Kidney capillary endothelial cell (primary cell): ENCODE measurements around the gene TBC1D4.

Source experiments
- DNase-seq: peaks from one replicate; pipeline ENCODE4 v3.0.0-alpha.2; 2018; ENCODE audit warnings: low spot score

TBC1D4 gene, protein sequence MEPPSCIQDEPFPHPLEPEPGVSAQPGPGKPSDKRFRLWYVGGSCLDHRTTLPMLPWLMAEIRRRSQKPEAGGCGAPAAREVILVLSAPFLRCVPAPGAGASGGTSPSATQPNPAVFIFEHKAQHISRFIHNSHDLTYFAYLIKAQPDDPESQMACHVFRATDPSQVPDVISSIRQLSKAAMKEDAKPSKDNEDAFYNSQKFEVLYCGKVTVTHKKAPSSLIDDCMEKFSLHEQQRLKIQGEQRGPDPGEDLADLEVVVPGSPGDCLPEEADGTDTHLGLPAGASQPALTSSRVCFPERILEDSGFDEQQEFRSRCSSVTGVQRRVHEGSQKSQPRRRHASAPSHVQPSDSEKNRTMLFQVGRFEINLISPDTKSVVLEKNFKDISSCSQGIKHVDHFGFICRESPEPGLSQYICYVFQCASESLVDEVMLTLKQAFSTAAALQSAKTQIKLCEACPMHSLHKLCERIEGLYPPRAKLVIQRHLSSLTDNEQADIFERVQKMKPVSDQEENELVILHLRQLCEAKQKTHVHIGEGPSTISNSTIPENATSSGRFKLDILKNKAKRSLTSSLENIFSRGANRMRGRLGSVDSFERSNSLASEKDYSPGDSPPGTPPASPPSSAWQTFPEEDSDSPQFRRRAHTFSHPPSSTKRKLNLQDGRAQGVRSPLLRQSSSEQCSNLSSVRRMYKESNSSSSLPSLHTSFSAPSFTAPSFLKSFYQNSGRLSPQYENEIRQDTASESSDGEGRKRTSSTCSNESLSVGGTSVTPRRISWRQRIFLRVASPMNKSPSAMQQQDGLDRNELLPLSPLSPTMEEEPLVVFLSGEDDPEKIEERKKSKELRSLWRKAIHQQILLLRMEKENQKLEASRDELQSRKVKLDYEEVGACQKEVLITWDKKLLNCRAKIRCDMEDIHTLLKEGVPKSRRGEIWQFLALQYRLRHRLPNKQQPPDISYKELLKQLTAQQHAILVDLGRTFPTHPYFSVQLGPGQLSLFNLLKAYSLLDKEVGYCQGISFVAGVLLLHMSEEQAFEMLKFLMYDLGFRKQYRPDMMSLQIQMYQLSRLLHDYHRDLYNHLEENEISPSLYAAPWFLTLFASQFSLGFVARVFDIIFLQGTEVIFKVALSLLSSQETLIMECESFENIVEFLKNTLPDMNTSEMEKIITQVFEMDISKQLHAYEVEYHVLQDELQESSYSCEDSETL (N-terminal part only)

DNA sequence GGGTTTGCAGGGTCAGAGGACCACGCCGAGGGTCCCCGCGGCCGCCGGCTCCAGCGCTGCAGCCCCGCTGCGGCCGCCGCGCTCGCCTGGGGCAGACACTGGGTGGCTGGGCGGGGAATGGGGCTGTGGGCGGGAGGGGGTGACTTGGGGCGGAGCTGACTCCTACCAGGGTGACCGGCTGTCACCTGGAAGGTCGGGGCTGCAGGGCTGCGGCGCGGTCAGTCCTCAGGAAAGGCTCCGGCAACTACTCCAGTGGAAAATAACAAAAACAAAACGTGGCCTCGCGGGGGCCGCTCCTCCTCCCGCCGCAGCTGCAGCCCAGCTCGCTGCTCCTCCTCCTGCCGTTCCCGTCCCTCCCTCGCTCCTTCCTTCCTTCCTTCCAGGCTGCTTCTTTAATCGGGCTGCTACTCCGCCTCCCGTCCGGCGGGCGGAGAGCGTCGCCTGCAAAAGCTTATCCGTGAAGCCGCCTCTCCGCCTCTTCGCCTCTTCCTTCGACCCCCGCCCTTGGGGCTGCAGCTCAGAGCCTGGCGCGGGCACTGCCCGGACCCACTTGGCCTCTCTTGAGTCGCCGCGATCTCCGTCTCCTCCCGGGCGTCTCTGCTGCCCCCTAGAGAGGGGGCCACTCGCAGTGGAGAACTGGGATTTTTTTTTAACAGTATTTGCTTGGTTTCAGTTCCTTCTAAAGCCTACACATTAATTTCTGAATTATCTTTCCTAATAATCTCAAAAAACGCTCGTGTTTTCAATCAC lies at the start of gene TBC1D4:
TSS of gene TBC1D4 (minus strand) at position 100 of the 750 bp plus-strand sequence. CDS start 402 bp downstream, outside the sequence.
- DNase-seq = peak; percentile 79

- DNase-seq = no peak
Measured at GRCh38 chr13:75530549-75530961, 48.6 kb upstream of the TBC1D4 start.

DNA sequence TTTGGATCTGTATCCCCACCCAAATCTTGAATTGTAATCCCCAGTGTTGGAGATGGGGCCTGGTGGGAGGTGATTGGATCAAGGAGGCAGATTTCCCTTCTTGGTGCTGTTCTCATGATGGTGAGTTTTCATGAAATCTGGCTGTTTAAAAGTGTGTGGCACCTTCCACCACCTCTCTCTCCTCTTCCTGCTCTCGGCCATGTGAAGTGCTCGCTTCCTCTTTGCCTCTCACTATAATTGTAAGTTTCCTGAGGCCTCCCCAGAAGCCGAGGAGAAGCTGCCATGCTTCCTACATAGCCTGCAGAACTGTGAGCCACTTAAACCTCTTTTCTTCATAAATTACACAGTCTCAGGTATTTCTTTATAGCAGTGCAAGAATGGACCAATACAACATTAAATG lies 40.0 kb upstream of the TBC1D4 start:
- no peak for DNase-seq

DNA sequence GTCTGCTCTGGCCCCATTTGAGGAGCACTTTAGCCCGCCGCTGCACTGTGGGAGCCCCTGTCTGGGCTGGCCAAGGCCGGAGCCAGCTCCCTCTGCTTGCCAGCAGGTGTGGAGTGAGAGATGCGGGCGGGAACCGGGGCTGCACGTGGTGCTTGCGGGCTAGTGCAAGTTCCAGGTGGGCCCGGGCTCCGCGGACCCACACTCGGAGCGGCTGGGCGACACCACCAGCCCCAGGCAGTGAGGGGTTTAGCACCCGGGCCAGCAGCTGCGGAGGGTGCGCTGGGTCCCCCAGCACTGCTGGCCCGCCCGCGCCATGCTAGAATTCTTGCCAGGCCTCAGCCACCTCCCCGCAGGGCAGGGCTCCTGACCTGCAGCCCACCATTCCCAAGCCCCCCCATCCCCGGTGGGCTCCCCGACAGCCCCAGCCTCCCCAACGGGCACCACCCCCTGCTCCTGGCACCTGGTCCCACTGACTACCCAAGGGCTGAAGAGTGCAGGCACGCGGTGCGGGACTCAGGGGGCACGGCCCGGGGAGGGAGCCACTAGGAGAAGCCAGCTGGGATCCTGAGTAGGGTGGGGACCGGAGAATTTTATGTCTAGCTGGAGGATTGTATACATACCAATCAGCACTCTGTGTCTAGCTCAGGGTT lies 36.6 kb upstream of the TBC1D4 start:
- no peak for DNase-seq

- DNase-seq = no peak
Measured at GRCh38 chr13:75514080-75514995, 32.4 kb upstream of the TBC1D4 start.

DNA sequence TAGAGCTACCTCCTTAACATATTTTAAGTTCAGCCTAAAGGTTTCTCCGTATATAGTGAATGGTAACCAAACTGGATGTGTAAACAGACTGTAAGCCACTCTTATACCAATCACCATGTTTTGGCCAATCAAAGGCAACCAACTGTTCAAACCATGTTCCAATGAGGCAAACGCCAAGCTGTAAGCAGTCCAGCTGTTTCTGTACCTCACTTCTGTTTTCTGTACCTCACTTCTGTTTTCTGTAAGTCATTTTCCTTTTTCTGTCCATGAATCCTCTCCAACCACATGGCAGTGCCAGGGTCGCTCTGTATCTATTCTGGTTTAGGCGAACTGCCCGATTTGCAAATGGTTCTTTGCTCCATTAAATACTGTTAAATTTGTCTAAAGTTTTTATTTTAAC lies 31.3 kb upstream of the TBC1D4 start:
- no peak for DNase-seq

- no peak for DNase-seq
Measured at GRCh38 chr13:75512253-75512652, 30.3 kb upstream of the TBC1D4 start.

DNA sequence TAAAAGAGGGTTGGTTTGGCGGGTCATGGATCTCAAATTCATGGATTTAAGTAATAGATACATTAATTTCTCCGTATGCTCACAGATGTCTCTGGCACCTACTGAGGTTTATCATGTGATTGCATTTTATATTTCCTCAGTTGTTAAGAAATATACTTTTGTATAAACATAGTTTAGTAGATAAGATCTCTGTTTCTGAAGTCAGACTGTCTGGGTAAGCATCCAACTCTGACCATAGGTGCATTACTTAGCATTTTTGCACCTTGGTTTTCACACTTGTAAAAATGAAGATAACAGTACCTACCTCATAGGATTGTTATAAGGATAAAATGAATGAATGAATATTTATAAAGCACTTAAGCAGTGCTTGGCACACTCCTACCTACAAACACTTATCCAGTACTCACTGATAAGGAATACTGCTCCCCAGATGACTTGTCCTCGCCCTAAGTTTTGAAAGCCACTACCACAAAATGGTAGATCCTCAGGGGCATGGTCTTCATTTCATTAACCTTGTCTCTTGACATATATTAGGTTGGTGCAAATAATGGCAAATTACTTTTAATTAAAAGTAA lies 29.2 kb upstream of the TBC1D4 start:
- no peak for DNase-seq

- DNase-seq = no peak
Measured at GRCh38 chr13:75508002-75508548, 26.1 kb upstream of the TBC1D4 start.

DNA sequence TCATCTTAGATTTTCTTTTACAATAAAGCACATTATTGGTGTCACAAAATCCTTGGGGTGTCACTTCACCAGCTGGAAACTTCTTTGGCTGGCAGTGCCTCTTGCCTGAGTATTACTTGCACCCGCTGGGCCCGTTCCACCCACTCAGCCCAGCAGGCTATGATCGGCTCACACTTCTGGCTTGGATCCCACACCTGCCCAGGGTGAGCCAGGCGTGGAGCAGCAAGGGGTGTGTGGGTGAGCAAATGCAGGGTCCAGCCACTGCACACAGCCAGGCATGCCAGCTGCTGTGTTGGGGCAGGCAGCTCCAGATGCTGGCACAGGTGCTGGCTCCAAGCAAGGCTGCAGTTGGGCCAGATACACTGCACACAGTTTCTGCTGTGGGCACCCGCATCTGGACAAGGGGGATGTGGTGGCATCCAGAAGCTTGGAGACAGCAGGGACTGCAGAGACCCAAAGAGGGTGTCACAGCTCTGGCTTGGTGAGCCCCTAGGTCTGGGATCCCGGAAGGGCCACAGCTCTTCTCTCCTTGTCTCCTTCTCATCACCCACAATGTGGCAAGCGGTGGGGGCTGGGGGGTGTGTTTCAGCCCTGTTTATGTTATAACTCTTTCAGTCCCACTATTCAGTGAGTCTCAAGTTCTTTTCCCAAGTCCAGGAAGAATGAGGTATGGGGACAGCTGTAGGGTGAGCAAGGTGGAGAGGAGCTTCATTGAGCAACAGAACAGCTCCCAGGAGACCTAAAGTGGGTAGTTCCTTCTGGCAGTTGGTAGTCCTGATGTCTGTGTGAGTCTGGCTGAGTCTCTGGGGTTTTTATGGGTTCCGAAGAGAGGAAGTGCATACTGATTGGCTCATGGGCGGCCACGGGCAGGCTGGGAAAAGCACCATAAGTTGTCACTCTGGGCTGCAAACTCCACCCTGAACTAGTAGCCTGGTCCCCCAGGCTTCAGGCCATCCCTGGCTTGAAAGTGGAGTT lies 25.3 kb upstream of the TBC1D4 start:
- no peak for DNase-seq

DNA sequence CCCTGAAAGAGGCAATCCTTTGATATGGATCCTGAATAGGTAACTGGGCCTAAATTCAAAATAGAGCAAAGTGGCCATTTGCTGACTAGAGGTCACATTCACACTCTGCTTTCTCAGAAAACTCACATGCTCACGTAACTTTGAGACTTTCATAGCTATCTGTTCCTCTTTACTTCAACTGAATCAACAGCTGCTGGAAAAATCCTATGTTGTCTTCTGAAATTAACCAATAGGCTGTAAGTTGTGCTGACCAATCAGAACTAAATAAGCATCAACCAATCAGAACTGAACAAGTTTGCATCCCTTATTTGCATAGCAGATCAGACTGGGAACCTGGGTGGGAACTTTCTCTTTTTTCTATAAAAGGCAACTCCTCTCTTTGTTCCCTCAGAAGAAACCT lies 24.0 kb upstream of the TBC1D4 start:
- DNase-seq = no peak

- no peak for DNase-seq
Measured at GRCh38 chr13:75505327-75505726, 23.4 kb upstream of the TBC1D4 start.

GRCh38 chr13:75495938-75496337 lies 14.0 kb upstream of the TBC1D4 start:
- DNase-seq = no peak

DNA sequence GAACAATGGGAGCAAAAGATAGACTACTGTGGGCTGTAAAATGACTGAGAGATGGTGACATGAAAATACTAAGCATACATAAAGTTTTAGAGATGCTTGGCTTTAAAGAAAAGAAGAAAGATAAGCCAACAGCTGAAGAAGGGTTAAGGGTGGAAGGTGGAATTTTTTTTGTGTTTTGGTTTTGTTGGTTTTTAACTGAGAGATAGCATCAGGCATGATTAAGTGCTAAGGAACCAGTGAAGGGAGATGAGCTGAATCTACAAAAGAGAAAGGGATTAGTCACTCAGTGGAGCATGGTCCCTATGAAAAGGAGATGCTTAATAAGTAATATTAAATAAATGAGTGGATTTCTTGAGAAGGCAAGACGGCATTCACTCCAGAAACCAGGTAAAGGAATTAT lies 12.5 kb upstream of the TBC1D4 start:
- no peak for DNase-seq

DNA sequence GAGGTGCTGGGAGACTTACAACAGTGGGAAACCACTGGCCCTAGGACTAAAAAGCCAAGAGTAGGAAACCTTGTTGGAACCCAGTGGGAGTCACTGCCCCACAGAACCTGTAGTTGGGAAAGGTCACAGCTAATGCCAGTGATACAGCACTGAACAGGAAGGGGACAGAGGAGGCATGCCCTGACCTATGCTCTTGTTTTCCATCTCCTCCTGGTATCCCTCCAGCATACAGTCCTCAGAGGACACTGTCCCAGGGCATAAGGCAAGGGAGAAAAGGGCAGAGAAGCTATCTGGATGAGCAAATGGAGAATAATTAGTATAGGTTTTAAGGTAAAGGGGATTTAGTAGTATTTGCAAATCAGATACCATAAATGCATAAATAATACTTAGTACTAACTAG lies 11.2 kb upstream of the TBC1D4 start:
- DNase-seq = no peak

GRCh38 chr13:75492389-75492788 lies 10.4 kb upstream of the TBC1D4 start:
- DNase-seq = no peak

DNA sequence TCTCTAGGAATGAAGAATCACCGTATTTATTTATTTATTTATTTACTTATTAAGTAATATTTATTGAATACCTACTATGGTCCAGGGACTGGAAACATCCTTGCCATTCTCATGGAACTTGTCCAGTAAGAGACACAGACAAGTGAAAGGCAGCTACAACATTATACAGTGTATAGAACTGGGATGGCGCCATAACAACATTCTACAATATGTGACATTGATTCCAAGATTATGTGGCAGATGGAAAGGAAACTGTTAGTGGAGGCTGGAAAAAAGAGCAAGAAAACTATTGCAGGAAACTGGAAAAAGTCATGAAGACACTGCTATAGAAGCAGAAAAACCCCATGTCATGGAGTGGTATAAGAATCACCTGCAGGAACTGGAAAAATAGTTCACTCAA lies 9.4 kb upstream of the TBC1D4 start:
- no peak for DNase-seq
